Neuronal stem cell (in vitro differentiated cells): Measurements from ENCODE around the gene PTPRR.

Experiments
- DNase-seq: peaks from one replicate; pipeline ENCODE4 v3.0.0-alpha.2; 2013; ENCODE audit warnings: low spot score
- H2AFZ ChIP-seq: one replicate; pipeline ENCODE4 v1.6.1; 2013; ENCODE audit warnings: mild to moderate bottlenecking, low read length, inconsistent platforms
- H2AK5ac ChIP-seq: 2 replicates; pipeline ENCODE4 v1.6.1; 2013; ENCODE audit warnings: low read depth, mild to moderate bottlenecking, inconsistent platforms, low read length, moderate library complexity, mixed read lengths
- H2BK120ac ChIP-seq: 2 replicates; pipeline ENCODE4 v1.6.1; 2013; ENCODE audit warnings: low read depth, mild to moderate bottlenecking, inconsistent platforms, low read length, moderate library complexity, mixed read lengths
- H2BK12ac ChIP-seq: one replicate; pipeline ENCODE4 v1.6.1; 2013; ENCODE audit warnings: low read length, inconsistent platforms
- H2BK15ac ChIP-seq: 2 replicates; pipeline ENCODE4 v1.6.1; 2013; ENCODE audit warnings: mild to moderate bottlenecking, low read length, inconsistent platforms, mixed read lengths
- H2BK5ac ChIP-seq: one replicate; pipeline ENCODE4 v1.6.1; 2013; ENCODE audit warnings: inconsistent platforms, mild to moderate bottlenecking, low read length, moderate library complexity
- H3K14ac ChIP-seq: one replicate; pipeline ENCODE4 v1.6.1; 2013; ENCODE audit warnings: low read length, inconsistent platforms
- H3K18ac ChIP-seq: 2 replicates; pipeline ENCODE4 v1.6.1; 2013; ENCODE audit warnings: low read length, inconsistent platforms
- H3K23ac ChIP-seq: 2 replicates; pipeline ENCODE4 v1.6.1; 2013; ENCODE audit warnings: low read depth, mild to moderate bottlenecking, mixed read lengths, low read length, inconsistent platforms; ENCODE audit not compliant: poor library complexity
- H3K27ac ChIP-seq: replicated peaks from 3 replicates; pipeline ENCODE4 v1.5.1; 2013; ENCODE audit warnings: low read length, inconsistent platforms
- H3K27me3 ChIP-seq, 3 experiments: 2 replicates each; pipeline ENCODE4 v1.6.1; 2013; ENCODE audit warnings: low read length in 3 of 3, mild to moderate bottlenecking in 2 of 3, inconsistent platforms in 1 of 3, low read depth in 1 of 3, mixed read lengths in 1 of 3, moderate library complexity in 1 of 3; ENCODE audit not compliant: control insufficient read depth in 3 of 3, insufficient read depth in 3 of 3
- H3K36me3 ChIP-seq, 2 donors: replicated peaks in 1 of 2; 2 replicates each; pipeline ENCODE4 v1.6.1; 2013; ENCODE audit warnings: low read length in 2 of 2; ENCODE audit not compliant: control insufficient read depth in 2 of 2, insufficient read depth in 2 of 2
- H3K4ac ChIP-seq: 2 replicates; pipeline ENCODE4 v1.6.1; 2013; ENCODE audit warnings: inconsistent platforms, mild to moderate bottlenecking, low read length, moderate library complexity
- H3K4me1 ChIP-seq, 2 donors: 1 replicate in 1 of 2; 2 replicates in 1 of 2; pipeline ENCODE4 v1.6.1; 2013; ENCODE audit warnings: low read length in 2 of 2, low read depth in 1 of 2; ENCODE audit not compliant: control insufficient read depth in 2 of 2, insufficient read depth in 1 of 2
- H3K4me2 ChIP-seq: one replicate; pipeline ENCODE4 v1.6.1; 2013; ENCODE audit warnings: mild to moderate bottlenecking, low read length, inconsistent platforms; ENCODE audit not compliant: insufficient read depth, poor library complexity, severe bottlenecking
- H3K4me3 ChIP-seq, 2 donors: 2 replicates each; pipeline ENCODE4 v1.5.1; 2013; ENCODE audit warnings: low read length in 2 of 2, mild to moderate bottlenecking in 2 of 2, inconsistent platforms in 1 of 2, moderate library complexity in 1 of 2
- H3K79me1 ChIP-seq: one replicate; pipeline ENCODE4 v1.6.1; 2013; ENCODE audit warnings: low read depth, mild to moderate bottlenecking, inconsistent platforms, low read length, moderate library complexity
- H3K9ac ChIP-seq: one replicate; pipeline ENCODE4 v1.6.1; 2013; ENCODE audit warnings: mild to moderate bottlenecking, low read depth, low read length, inconsistent platforms; ENCODE audit not compliant: poor library complexity
- H3K9me3 ChIP-seq, 2 donors: replicated peaks in 1 of 2; 2 replicates each; pipeline versions ENCODE3 to v1.6.1; 2013; ENCODE audit warnings: low read length in 2 of 2, mild to moderate bottlenecking in 2 of 2, inconsistent platforms in 1 of 2, low read depth in 1 of 2, mixed read lengths in 1 of 2, moderate library complexity in 1 of 2; ENCODE audit not compliant: control insufficient read depth in 2 of 2, insufficient read depth in 1 of 2
- H4K8ac ChIP-seq: one replicate; pipeline ENCODE4 v1.6.1; 2013; ENCODE audit warnings: low read depth, mild to moderate bottlenecking, inconsistent platforms, low read length, moderate library complexity
- H4K91ac ChIP-seq: one replicate; pipeline ENCODE4 v1.6.1; 2013; ENCODE audit warnings: low read length, low read depth, mild to moderate bottlenecking, inconsistent platforms; ENCODE audit not compliant: poor library complexity
- WGBS, 2 donors: extraction: QIAGEN DNeasy Blood & Tissue Kit; methylation state at CpG; one replicate each; pipeline ENCODE4 v1.1.7; 2013; ENCODE audit warnings: missing lambda C conversion rate in 2 of 2, mixed read lengths in 1 of 2; ENCODE audit not compliant: insufficient read length in 2 of 2, insufficient replicate concordance in 1 of 2; ENCODE audit errors: extremely low coverage in 2 of 2; 5-methylcytosine and 5-hydroxymethylcytosine counted together

PTPRR gene

GRCh38 chr12:70843363-70843762 is 77.2 kb downstream of the PTPRR start:
- Histone ChIP-seq H2BK5ac (no peak overlapping the region), H4K8ac (no peak overlapping the region), H3K23ac (no peak overlapping the region), H3K4me1 (no peaks in the 10 kb centered on the region), H2AK5ac (no peak overlapping the region), H3K9ac (no peak overlapping the region), H3K79me1 (no peaks in the 10 kb centered on the region), H3K36me3 (no peaks in the 10 kb centered on the region), H2BK12ac (no peak overlapping the region), H3K14ac (no peak overlapping the region), H2AFZ (no peak overlapping the region), H3K9me3 (no peaks in the 10 kb centered on the region), H3K4me2 (no peak overlapping the region), H4K91ac (no peak overlapping the region), H3K4me3 (no peak overlapping the region), H3K27me3 (peaks cover 0 to 2% (median 0%) of the 10 kb centered on the region in 3 experiments), H2BK15ac (no peak overlapping the region), H3K18ac (no peak overlapping the region), H3K4ac (no peak overlapping the region), H3K27ac (no peak overlapping the region), H2BK120ac (no peak overlapping the region)
- DNase-seq: no peak
- no CpG with 5 or more reads among the region's 3 CpGs for whole genome bisulfite sequencing, 2 donors

GRCh38 chr12:70842942-70843341 is 77.6 kb downstream of the PTPRR start:
- H2BK5ac ChIP-seq: no peak overlapping the region
- no CpG with 5 or more reads among the region's 1 CpG for whole genome bisulfite sequencing, 2 donors
- H3K4me1 ChIP-seq: no peaks in the 10 kb centered on the region

GRCh38 chr12:70842136-70842535 is 78.4 kb downstream of the PTPRR start:
- Histone ChIP-seq H3K4me1 (no peaks in the 10 kb centered on the region), H2BK5ac (no peak overlapping the region), H3K9me3 (no peaks in the 10 kb centered on the region), H4K8ac (no peak overlapping the region), H2BK120ac (no peak overlapping the region), H4K91ac (no peak overlapping the region), H3K4me2 (no peak overlapping the region), H3K4ac (no peak overlapping the region), H3K36me3 (no peaks in the 10 kb centered on the region), H2BK12ac (no peak overlapping the region), H3K9ac (no peak overlapping the region), H3K27me3 (peaks cover 0 to 2% (median 0%) of the 10 kb centered on the region in 3 experiments), H3K18ac (no peak overlapping the region), H2AK5ac (no peak overlapping the region), H2BK15ac (no peak overlapping the region), H3K14ac (no peak overlapping the region), H2AFZ (no peak overlapping the region), H3K23ac (no peak overlapping the region), H3K27ac (no peak overlapping the region), H3K4me3 (no peak overlapping the region), H3K79me1 (no peaks in the 10 kb centered on the region)
- no peak for DNase-seq
- WGBS, 2 donors: no CpG with 5 or more reads among the region's 1 CpG

More at GRCh38 chr12:70842942-70843341, 77.6 kb downstream of the PTPRR start:
- no peak overlapping the region for H2AFZ ChIP-seq
- no peak overlapping the region for H2BK120ac ChIP-seq
- no peak overlapping the region for H2BK15ac ChIP-seq
- peaks cover 0 to 2% (median 0%) of the 10 kb centered on the region in 3 experiments for H3K27me3 ChIP-seq
- no peak overlapping the region for H3K4ac ChIP-seq
- no peak for DNase-seq
- no peaks in the 10 kb centered on the region for H3K9me3 ChIP-seq
- H2AK5ac ChIP-seq: no peak overlapping the region
- no peak overlapping the region for H3K4me2 ChIP-seq
- H3K4me3 ChIP-seq: no peak overlapping the region
- H3K23ac ChIP-seq: no peak overlapping the region
- H3K14ac ChIP-seq: no peak overlapping the region
- H2BK12ac ChIP-seq: no peak overlapping the region
- no peak overlapping the region for H4K8ac ChIP-seq
- H3K36me3 ChIP-seq: no peaks in the 10 kb centered on the region
- H3K27ac ChIP-seq: no peak overlapping the region
- H3K9ac ChIP-seq: no peak overlapping the region
- no peak overlapping the region for H4K91ac ChIP-seq
- no peak overlapping the region for H3K18ac ChIP-seq
- H3K79me1 ChIP-seq: no peaks in the 10 kb centered on the region

GRCh38 chr12:70840656-70841350 is 79.7 kb downstream of the PTPRR start:
- no CpG with 5 or more reads among the region's 4 CpGs for WGBS, 2 donors
- Histone ChIP-seq H3K4me3 (no peak overlapping the region), H3K79me1 (no peaks in the 10 kb centered on the region), H4K91ac (no peak overlapping the region), H3K4ac (no peak overlapping the region), H2BK120ac (no peak overlapping the region), H3K23ac (no peak overlapping the region), H2AK5ac (no peak overlapping the region), H3K36me3 (no peaks in the 10 kb centered on the region), H2BK5ac (no peak overlapping the region), H3K9ac (no peak overlapping the region), H2AFZ (no peak overlapping the region), H2BK15ac (no peak overlapping the region), H3K27ac (no peak overlapping the region), H3K18ac (no peak overlapping the region), H3K14ac (no peak overlapping the region), H3K27me3 (peaks cover 0 to 2% (median 0%) of the 10 kb centered on the region in 3 experiments), H3K9me3 (no peaks in the 10 kb centered on the region), H3K4me2 (no peak overlapping the region), H2BK12ac (no peak overlapping the region), H4K8ac (no peak overlapping the region), H3K4me1 (no peaks in the 10 kb centered on the region)
- DNase-seq: no peak
